Glutamatergic neuron (in vitro differentiated cells): ENCODE results near the gene MRPL39. TPM values are rescaled to one million over a fixed set of nuclear protein-coding genes. Genes with fewer than 3 reads are reported as not detected.

Experiments used
- DNase-seq: peaks from one replicate; pipeline ENCODE4 v3.0.0; 2022
- H3K27ac Mint-ChIP-seq: one replicate; pipeline ENCODE4 v1.8.0; 2020; ENCODE audit warnings: mild to moderate bottlenecking, mixed read lengths, inconsistent platforms; ENCODE audit not compliant: unreplicated experiment
- H3K27me3 Mint-ChIP-seq: one replicate; pipeline ENCODE4 v1.8.0; 2020; ENCODE audit warnings: mild to moderate bottlenecking, moderate library complexity, mixed read lengths, inconsistent platforms; ENCODE audit not compliant: unreplicated experiment
- H3K36me3 Mint-ChIP-seq: one replicate; pipeline ENCODE4 v1.8.0; 2020; ENCODE audit warnings: mild to moderate bottlenecking, mixed read lengths, inconsistent platforms; ENCODE audit not compliant: unreplicated experiment
- H3K4me1 Mint-ChIP-seq: one replicate; pipeline ENCODE4 v1.8.0; 2020; ENCODE audit warnings: mild to moderate bottlenecking, low read depth, mixed read lengths, inconsistent platforms; ENCODE audit not compliant: unreplicated experiment
- H3K4me3 Mint-ChIP-seq: one replicate; pipeline ENCODE4 v1.8.0; 2020; ENCODE audit warnings: mild to moderate bottlenecking, mixed read lengths, inconsistent platforms; ENCODE audit not compliant: unreplicated experiment
- H3K9me3 Mint-ChIP-seq: one replicate; pipeline ENCODE4 v1.8.0; 2020; ENCODE audit warnings: mild to moderate bottlenecking, moderate library complexity, mixed read lengths, inconsistent platforms; ENCODE audit not compliant: unreplicated experiment
- total RNA-seq: library from RNA; stranded (reverse); fragmentation: NEBNext Ultra II Directional; extraction: Animal tissue kit (Norgen Biotek cat#: 25700); gene quantifications from one replicate; pipeline ENCODE4 v1.2.1, GENCODE V29; 2021; ENCODE audit not compliant: unreplicated experiment
- TF ChIP-seq, protein P1 (sequence below): fragments of 200-600 bp; sonication (generic); IDR thresholded peaks from one replicate; pipeline ENCODE4 v1.5.0; 2021; ENCODE audit not compliant: partially characterized antibody, unreplicated experiment

MRPL39 gene
- total RNA-seq, 1 donor from 2014 or later, result 26.1 TPM

DNA sequence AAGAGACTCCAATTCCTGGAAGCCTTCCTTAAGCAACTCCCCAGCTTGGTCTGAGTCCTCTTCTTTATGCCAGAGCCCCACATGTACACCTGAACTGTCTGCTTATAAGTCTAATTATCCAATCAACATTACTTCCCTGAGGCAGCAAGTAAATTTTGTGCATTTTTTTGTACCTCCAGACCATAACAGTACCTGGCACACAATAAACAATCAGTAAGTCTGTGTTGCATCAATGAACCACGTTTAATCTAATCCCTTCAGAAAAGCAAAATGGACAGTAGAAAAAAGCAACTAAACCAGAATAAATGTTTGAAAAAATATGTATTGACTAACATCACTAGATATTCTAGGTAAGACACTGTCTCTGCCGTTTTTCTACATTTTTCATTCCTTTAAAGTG lies 20.5 kb downstream of the MRPL39 start:
- TF ChIP-seq, protein P1, sequence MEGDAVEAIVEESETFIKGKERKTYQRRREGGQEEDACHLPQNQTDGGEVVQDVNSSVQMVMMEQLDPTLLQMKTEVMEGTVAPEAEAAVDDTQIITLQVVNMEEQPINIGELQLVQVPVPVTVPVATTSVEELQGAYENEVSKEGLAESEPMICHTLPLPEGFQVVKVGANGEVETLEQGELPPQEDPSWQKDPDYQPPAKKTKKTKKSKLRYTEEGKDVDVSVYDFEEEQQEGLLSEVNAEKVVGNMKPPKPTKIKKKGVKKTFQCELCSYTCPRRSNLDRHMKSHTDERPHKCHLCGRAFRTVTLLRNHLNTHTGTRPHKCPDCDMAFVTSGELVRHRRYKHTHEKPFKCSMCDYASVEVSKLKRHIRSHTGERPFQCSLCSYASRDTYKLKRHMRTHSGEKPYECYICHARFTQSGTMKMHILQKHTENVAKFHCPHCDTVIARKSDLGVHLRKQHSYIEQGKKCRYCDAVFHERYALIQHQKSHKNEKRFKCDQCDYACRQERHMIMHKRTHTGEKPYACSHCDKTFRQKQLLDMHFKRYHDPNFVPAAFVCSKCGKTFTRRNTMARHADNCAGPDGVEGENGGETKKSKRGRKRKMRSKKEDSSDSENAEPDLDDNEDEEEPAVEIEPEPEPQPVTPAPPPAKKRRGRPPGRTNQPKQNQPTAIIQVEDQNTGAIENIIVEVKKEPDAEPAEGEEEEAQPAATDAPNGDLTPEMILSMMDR, result no peak
- H3K36me3 Mint-ChIP-seq, result no peaks in the 10 kb centered on the region

DNA sequence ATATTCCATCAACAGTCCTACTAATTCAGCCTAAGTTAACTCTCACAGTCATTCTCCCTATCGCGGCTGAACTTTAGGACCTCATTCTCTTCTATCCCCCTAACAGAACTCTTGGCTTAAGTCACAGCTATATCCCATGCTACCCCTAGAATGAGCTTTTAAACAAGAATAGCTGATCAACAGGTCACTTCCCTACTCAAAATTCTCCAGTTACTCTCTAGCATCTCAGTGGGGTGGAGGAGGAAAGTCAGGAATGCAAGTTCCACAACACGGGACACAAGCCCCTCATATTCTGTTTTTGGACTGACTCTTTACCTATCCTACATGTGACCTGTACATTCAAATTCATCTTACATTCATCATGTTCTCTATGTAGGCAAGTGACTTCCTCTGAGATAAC lies 21.0 kb downstream of the MRPL39 start:
- Mint-ChIP-seq H3K4me1 (no peaks in the 10 kb centered on the region), H3K9me3 (no peaks in the 10 kb centered on the region), H3K36me3 (no peaks in the 10 kb centered on the region), H3K27ac (no peak overlapping the region), H3K4me3 (no peak overlapping the region), H3K27me3 (no peaks in the 10 kb centered on the region)
- no peak for DNase-seq
- TF ChIP-seq, protein P1, result no peak

More for the DNA sequence above, 20.5 kb downstream of the MRPL39 start:
- H3K4me3 Mint-ChIP-seq, result no peak overlapping the region
- no peak overlapping the region for H3K27ac Mint-ChIP-seq
- no peak for DNase-seq
- H3K27me3 Mint-ChIP-seq, result no peaks in the 10 kb centered on the region
- no peaks in the 10 kb centered on the region for H3K9me3 Mint-ChIP-seq
- H3K4me1 Mint-ChIP-seq, result no peaks in the 10 kb centered on the region

DNA sequence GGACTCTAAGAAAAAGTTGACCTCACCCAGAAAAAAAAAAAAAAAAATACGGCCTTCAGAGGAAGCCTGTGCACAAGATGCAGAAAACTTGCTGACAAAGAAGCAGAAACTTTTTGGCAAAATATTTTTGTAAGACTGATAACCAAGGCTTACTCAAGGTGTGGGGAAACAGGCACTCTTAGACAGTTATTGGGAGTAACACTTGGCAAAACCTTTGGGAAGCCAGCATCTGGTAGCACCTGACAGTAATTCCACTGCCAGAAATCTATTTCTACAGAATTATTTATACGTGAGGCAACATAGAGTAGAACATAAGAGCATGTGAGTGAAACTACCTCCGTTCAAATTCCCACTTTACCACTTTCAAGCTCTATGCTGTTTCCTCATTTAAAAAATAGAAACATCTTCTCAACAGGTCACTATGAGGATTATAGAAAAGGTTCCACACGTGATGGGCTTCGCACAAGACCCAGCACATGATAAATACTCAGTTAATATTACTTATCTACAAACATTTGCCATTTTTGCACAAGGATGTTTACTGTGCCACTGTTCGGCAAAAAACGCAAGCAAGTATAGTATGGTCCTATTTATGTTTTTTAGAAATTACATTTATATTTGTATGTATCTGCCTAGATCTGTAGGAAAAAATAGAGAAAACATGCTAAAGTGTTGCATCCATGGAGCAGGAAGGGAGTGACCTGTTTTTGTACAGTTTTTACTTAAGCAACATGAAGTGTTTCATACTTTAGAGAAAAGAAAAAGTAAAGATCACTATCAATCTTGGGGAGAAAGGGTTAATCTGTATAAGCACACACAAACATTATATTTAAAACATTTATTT lies 22.2 kb downstream of the MRPL39 start:
- no peaks in the 10 kb centered on the region for H3K27me3 Mint-ChIP-seq
- no peak overlapping the region for H3K27ac Mint-ChIP-seq
- TF ChIP-seq, protein P1, result no peak
- DNase-seq, result no peak
- H3K4me1 Mint-ChIP-seq, result no peaks in the 10 kb centered on the region
- H3K9me3 Mint-ChIP-seq, result no peaks in the 10 kb centered on the region
- no peak overlapping the region for H3K4me3 Mint-ChIP-seq
- no peaks in the 10 kb centered on the region for H3K36me3 Mint-ChIP-seq

DNA sequence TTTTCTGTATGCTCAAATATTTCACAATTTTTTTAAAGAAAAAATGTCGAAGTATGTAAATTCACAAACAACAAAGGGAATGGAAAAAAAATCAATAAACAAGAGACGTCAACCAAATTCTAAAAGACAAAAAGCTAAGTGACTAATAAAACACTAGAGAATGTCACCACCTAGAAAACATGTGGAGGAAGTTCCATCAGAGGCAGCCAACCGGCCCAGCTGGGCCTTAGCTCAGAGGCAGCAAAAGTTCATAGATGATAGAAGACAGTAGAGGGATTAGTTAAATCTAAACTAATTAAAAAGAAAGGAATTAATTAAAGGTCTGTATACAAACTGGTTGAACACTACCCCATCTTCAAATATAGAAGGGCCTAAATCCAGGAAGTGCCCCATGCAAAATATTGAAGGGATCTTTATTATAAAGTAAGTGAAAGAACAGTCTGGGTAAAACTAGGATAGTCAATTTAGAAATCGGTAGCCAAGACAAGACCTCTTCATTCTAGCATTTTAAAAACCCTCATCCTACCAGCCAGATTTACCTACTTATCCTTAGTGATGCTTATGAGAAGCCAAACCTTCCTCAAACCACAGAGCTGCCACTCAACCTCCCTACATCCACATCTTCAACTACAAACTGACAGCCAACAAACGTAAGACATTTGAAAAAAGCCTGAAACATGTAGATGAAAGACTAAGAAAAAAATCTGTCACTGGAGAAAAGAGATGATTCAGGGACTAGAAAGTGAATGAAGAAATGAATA lies 23.7 kb downstream of the MRPL39 start:
- Mint-ChIP-seq H3K27ac (no peak overlapping the region), H3K27me3 (no peaks in the 10 kb centered on the region), H3K9me3 (no peaks in the 10 kb centered on the region), H3K4me1 (no peaks in the 10 kb centered on the region), H3K36me3 (no peaks in the 10 kb centered on the region), H3K4me3 (no peak overlapping the region)
- TF ChIP-seq, protein P1, result no peak
- no peak for DNase-seq

DNA sequence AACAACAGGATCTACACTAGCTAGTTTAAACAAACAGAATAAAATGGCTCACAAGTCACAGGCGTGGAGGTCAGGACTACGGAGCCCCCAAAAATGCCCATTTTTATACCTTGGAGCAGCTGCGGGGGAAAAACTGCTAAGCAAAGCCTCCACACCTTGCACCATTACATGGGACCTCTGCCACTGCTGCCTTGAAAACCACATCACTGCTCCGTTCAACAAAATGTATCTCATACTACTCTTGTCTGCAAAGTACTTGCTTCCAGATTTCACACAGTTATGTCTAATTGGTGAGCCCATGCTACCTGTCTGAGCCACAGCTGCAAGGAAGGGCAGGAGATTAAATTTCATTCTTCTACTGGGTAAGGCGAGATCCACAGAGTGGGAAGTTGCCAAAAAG lies 24.4 kb downstream of the MRPL39 start:
- Mint-ChIP-seq H3K27ac (no peak overlapping the region), H3K27me3 (no peaks in the 10 kb centered on the region), H3K36me3 (no peaks in the 10 kb centered on the region), H3K4me3 (no peak overlapping the region), H3K9me3 (no peaks in the 10 kb centered on the region), H3K4me1 (no peaks in the 10 kb centered on the region)
- TF ChIP-seq, protein P1, result no peak
- DNase-seq, result no peak
